Glomerular endothelial cell (primary cell): ENCODE results near the gene SPTLC3. TPM values are rescaled to one million over a fixed set of nuclear protein-coding genes. Genes with fewer than 3 reads are reported as not detected.

ENCODE experiments used
- DNase-seq: peaks from one replicate; pipeline ENCODE4 v3.0.0-alpha.2; 2011; ENCODE audit warnings: low read depth, low spot score; ENCODE audit errors: extremely low read depth
- total RNA-seq: library from RNA; depleted of rRNA; stranded (reverse); fragments of >200 nt; gene quantifications from 2 replicates; pipeline ENCODE4 v1.2.3, GENCODE V29; 2015

The SPTLC3 gene
- total RNA-seq, 1 donor from 2014 or later: 0.64 TPM

DNA sequence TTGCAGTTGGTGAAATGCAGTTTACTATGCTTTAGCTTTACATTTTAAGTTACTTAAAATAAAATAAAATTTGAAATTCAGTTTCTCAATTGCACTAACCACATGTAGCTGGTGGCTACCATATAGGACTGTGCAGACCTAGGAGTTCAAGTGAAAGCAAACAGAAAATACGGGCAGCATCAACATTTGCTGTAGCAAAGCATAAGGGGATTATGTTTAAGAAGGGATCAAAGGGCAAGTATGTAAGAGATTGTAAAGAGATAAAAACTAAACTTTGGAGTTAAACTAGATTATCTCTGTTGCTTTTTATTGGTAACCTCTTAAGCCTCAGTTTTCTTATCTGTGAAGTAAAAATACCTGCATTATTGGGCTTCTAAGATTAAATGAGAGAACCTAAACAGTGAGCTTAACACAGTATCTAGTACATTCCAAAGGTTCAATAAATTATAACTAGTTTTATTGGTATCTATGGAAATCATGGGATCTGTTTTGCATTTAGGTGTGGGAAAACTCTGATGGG, 81.2 kb downstream of the SPTLC3 start:
- no peak for DNase-seq

DNA sequence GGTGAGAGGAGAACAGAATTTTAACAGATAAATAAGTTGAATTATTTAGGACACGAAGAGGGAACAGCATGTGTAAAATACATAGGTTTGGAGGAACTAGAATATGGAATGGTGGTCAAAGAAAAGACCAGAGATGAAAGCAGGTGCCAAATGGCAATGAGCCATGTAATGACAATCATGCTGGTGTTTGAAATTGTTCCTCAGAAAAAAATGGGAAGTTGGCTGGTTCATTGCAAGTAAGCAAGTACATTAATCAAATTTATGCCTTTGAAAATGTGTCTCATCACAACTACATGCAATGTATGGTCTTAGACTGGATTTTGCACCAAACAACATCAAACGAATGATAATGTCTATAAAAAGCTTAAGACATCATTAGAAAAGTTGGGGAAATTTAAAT, 83.3 kb downstream of the SPTLC3 start:
- DNase-seq: no peak

DNA sequence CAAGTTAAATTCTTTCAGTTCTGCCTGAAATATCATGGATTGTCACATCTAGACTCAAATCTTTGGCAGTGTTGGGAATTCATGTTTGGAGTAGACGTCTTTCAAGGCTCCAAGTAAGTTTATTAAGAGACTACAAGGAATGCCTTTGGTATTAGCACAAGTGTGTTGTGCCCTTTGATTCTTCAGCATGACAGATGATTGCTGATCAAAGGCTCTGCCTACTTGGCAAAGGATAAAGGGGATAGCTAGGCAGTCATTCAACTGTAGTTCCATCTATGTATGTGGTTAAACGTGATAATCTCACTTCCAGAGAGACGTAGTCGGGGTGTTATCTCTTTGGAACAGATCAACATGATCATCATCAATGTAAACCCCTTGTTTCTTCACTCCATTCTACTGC, 86.2 kb downstream of the SPTLC3 start:
- DNase-seq: no peak

- no peak for DNase-seq
Observed at GRCh38 chr20:13098720-13099355, 90.1 kb downstream of the SPTLC3 start.

- DNase-seq: no peak
Observed at GRCh38 chr20:13099676-13100075, 90.9 kb downstream of the SPTLC3 start.

GRCh38 chr20:13101276-13101675, 92.5 kb downstream of the SPTLC3 start:
- DNase-seq: no peak

GRCh38 chr20:13101706-13102105, 92.9 kb downstream of the SPTLC3 start:
- DNase-seq: no peak

- no peak for DNase-seq
Observed at GRCh38 chr20:13102237-13102636, 93.5 kb downstream of the SPTLC3 start.

GRCh38 chr20:13102694-13103093, 93.9 kb downstream of the SPTLC3 start:
- no peak for DNase-seq

DNA sequence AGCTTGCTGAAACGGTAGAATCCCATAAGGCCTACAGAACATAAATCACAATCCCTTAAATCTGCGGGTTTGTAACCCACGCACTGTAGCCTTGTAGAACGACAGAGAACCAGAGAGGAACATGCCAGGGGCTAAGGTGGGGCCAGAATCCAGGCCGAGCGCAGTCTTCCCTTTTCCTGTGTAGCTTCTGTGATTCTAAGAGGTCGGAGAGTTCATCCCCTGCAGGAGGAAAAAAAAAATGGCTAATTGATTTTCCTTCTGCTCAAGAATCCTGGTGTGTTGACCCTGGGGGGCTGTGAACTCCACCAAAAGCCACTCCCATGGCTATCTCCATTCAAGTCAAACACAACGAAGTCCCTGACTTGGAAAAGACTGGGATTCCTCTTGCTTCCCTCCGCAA, 96.3 kb downstream of the SPTLC3 start:
- no peak for DNase-seq

- peak; percentile 31 for DNase-seq
Observed at GRCh38 chr20:13105864-13106457, 97.2 kb downstream of the SPTLC3 start.

GRCh38 chr20:13109658-13110057, 100.9 kb downstream of the SPTLC3 start:
- DNase-seq: no peak

DNA sequence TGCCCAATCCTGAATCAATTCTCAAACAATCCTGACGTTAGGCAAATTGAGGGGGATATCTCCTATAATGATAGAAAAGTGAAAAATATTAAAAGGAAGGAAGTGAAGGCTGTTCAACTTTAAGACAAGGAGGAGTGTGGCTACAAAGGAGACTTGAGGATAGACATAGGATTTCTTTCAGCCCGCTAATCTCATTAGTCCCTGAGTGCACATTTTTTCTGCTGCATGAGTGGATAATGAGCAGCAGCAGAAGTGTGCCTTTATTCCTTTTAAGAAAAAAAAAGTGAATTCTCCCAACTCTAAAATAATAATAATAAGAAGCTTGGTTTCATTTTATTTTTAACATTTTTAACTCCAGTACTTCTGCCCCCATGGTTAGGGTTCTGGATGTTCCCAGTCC, 102.0 kb downstream of the SPTLC3 start:
- no peak for DNase-seq

- DNase-seq: no peak
Observed at GRCh38 chr20:13111249-13111911, 102.6 kb downstream of the SPTLC3 start.

- no peak for DNase-seq
Observed at GRCh38 chr20:13113731-13114130, 105.0 kb downstream of the SPTLC3 start.

DNA sequence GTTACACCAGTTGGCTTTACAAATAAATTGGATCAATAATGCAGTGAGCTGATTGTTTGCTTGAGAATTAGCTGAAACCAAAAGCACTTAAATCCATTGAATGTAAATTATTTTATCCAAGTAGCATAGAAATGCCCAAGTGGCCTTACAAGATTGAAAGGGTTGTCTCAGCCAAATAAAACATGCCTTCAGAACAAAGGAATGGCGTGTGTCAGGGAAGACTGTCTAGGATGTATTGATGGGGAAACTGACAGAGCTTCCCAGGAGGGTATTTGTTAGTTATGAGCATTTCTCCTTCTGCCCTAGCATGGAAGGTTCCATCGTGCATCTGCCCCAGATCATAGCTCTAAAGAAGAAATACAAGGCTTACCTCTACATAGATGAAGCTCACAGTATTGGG, 108.4 kb downstream of the SPTLC3 start:
- no peak for DNase-seq

DNA sequence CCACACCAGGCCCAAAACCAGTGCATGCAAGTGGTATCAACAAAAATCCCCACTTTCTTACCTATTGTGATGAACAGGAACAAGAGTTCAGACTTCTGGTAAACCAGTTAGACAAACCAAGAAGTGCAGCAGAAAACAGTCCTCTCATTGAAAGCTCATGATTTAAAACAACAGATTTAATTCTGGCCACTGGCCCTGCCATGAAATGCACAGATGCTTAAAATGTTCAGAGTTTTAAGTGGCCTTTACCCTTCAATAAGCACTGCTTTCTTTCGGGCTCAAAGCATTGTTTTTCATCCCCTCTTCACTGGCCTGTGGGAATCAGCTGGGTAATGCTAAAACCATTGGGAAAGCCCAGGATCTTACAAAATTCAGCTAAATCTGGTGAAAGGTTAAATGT, 109.9 kb downstream of the SPTLC3 start:
- DNase-seq: no peak

DNA sequence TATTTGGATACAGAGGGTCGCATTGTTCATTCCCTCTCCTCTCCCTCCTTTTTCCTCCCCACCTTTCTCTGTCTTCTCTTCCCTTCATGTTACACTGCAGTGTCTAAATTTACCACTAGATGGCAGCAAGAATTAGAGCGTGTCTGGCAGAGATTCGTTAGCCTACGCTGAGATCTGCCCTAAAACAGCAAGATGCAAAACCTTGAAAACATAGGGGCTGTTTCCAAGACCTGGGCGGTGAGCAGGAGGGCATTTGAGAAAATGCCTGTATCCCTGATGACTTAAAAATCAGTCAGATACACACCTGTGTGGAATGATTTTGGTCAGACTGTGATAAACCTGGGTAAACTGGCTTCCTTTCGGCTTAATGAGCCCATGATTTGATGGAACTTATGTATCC, 110.8 kb downstream of the SPTLC3 start:
- DNase-seq: peak; percentile 45

DNA sequence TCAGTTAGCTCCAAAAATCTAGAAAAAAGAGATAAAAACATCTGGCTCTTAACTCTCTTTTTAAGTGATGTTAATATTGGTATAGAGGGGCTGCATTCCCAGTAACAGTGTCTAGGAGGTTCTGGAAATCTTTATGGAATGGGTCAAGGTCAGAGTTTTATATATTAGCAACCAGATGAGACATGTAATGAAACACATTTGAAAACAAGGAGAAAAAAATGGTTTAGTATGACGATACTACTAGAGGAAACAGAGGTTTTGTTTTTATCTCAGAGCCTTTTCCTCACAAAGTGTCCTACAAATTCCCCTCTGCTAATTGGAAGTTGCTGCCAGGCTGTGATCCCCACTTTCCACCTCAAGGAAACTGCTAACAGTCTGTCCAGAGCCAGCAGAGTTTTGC, 111.7 kb downstream of the SPTLC3 start:
- DNase-seq: no peak

DNA sequence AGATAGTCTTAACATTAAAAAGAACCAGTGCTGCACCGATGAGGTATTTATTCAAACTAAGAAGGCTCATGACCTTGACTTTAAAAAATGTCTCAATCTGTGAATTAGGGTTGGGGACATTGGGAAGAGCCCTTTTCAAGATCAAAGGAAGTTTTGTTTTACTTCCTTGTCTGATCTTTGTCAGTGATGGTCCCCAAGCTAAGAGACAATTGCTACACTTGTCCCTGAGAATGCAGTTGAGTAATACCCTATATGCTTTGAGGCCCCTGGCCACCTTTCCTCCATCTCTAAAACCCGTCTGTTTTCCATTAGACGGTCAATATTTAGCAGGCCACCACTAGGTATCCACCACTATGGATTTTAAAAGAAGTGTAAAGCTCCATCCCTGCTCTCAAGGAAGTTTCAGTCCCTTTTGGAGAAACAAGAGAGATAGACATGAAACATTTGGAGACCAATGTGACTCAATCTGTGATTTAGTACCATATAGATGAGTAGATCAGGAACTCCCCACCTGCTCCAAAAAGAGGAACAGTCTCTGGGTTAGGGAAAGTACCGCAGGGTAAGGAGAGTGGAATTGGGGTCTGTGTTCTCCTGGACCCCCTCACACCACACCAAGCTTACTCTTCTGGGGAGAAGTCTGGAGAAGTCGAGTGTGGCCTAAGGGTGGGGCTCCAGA, 113.2 kb downstream of the SPTLC3 start:
- DNase-seq: no peak

DNA sequence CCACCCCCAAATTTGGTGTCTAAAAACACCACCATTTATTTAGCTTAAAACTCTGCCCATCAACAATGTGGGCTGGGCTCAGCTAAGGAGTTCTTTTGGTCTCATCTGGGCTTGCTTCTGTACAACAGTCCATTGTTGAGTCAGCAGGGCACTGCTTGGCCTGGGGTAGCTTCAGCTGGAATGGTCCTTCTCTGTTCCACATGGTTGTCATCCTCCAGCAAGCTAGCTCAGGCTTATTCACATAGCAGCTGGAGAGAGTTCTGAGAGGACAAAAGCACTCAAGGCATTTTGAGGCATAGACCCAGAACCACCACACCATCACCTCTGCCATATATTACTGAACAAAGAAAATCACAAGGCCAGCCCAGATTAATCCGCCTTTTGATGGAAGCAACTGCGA, 116.7 kb downstream of the SPTLC3 start:
- no peak for DNase-seq

DNA sequence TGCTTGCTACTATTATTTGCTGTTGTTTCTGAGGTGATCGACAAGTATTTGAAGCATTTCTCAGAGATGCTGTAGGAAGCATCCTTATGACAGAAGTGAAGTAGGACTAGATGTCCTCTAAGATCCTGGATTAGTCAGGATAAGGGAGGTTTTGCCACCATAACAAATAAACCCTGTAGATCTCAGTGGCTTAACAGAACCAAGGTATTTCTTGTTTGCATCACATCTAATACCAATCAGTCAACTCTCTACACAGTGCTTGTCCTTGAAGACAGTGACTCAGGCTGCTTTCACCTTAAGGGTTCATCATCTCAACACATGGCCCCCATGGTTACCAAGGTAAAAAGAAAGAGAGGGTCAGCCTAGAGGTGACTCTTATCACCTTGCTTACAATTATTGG, 119.4 kb downstream of the SPTLC3 start:
- no peak for DNase-seq
